HepG2 (cell line): Measurements from ENCODE around the gene DGAT2. TPM values are rescaled to one million over a fixed set of nuclear protein-coding genes. Genes with fewer than 3 reads are reported as not detected.

Experiments
- ATAC-seq: fragments of 200-7000 bp; cut with Tn5 transposase; 3 replicates; pipeline ENCODE4 v1.9.1; 2020; ENCODE audit warnings: mild to moderate bottlenecking, moderate library complexity
- BruUV-seq: library from RNA; stranded (reverse); fragments of 400-500 nt; replicated peaks from 2 replicates; lab custom pipeline; 2021; lab: Mats Ljungman, UMichigan
- CTCF ChIA-PET: fragments of 300-600 bp; formaldehyde crosslinking; extraction: SDS; loops from one replicate; lab custom pipeline; 2021; ENCODE audit warnings: low total read pairs, inconsistent platforms, low intra/inter-chr PET ratio; lab: Yijun Ruan, JAX
- POLR2A ChIA-PET: fragments of 350-600 bp; sonication (Branson Sonifier 250); formaldehyde crosslinking; loops from one replicate; lab custom pipeline; 2020; ENCODE audit warnings: antibody characterized with exemption, inconsistent platforms; lab: Yijun Ruan, JAX
- DNase-seq: peaks from one replicate; pipeline ENCODE4 v3.0.0-alpha.2; 2015; ENCODE audit warnings: low spot score
- FAIRE-seq: peaks from 3 replicates; lab custom pipeline; 2011; peaks lifted over from hg19 to GRCh38; lab: Jason Lieb, UNC
- H2AFZ ChIP-seq: one replicate; pipeline ENCODE4 v1.6.1; 2011; ENCODE audit warnings: low read length, inconsistent platforms
- H3K27ac ChIP-seq: fragments of 300-600 bp; 3 replicates; pipeline ENCODE4 v1.8.0; 2011; ENCODE audit warnings: mixed run types, mild to moderate bottlenecking, mixed read lengths, low read length, inconsistent platforms; ENCODE audit not compliant: insufficient read depth; ENCODE audit errors: extremely low read length
- H3K27me3 ChIP-seq, 2 experiments: fragments of 200-600 bp in 1 of 2; 2 replicates in 1 of 2; 3 replicates in 1 of 2; pipeline versions ENCODE4 v1.6.0 to v1.8.0; 2011; ENCODE audit warnings: low read length in 2 of 2, mild to moderate bottlenecking in 2 of 2, moderate library complexity in 2 of 2, inconsistent platforms in 1 of 2; ENCODE audit not compliant: insufficient read depth in 2 of 2, control insufficient read depth in 1 of 2
- H3K36me3 ChIP-seq, 2 experiments: fragments of 200-600 bp in 1 of 2; replicated peaks in 1 of 2; 2 replicates in 1 of 2; 3 replicates in 1 of 2; pipeline versions ENCODE4 v1.5.1 to v1.8.0; 2011; ENCODE audit warnings: low read length in 2 of 2, inconsistent platforms in 1 of 2; ENCODE audit not compliant: insufficient read depth in 2 of 2, control insufficient read depth in 1 of 2
- H3K4me1 ChIP-seq: 2 replicates; pipeline ENCODE4 v1.5.1; 2012; ENCODE audit warnings: low read length, inconsistent platforms; ENCODE audit not compliant: insufficient read depth
- H3K4me2 ChIP-seq: 2 replicates; pipeline ENCODE4 v1.6.0; 2011; ENCODE audit warnings: low read depth, low read length, inconsistent platforms
- H3K4me3 ChIP-seq, 3 experiments: fragments of 200-600 bp in 1 of 3; sonication (generic), shearing (Covaris generic) in 1 of 3; replicated peaks in 1 of 3; 2 replicates each; pipeline ENCODE4 v1.5.1; 2011 to 2016; ENCODE audit warnings: low read length in 3 of 3, inconsistent platforms in 2 of 3, low read depth in 2 of 3, mild to moderate bottlenecking in 2 of 3, control low read depth in 1 of 3, mixed read lengths in 1 of 3; ENCODE audit not compliant: insufficient read depth in 1 of 3
- H3K79me2 ChIP-seq: one replicate; pipeline ENCODE4 v1.6.1; 2011; ENCODE audit warnings: low read length, inconsistent platforms; ENCODE audit not compliant: insufficient read depth
- H3K9ac ChIP-seq: 2 replicates; pipeline ENCODE4 v1.6.0; 2011; ENCODE audit warnings: mild to moderate bottlenecking, low read depth, low read length, inconsistent platforms; ENCODE audit not compliant: insufficient read depth
- H3K9me3 ChIP-seq: 2 replicates; pipeline ENCODE4 v1.5.1; 2012; ENCODE audit warnings: mild to moderate bottlenecking, low read length
- H4K20me1 ChIP-seq: 2 replicates; pipeline ENCODE4 v1.6.0; 2011; ENCODE audit warnings: inconsistent platforms, mild to moderate bottlenecking, low read length, moderate library complexity; ENCODE audit not compliant: insufficient read depth
- HOXA9 ChIP-seq: sonication (generic); formaldehyde crosslinking; IDR thresholded peaks from 2 replicates; pipeline ENCODE4 v1.8.1; 2022; ENCODE audit warnings: missing genetic modification reagents, mild to moderate bottlenecking, moderate library complexity, borderline replicate concordance
- JARID2 ChIP-seq: sonication (generic); formaldehyde crosslinking; IDR thresholded peaks from 2 replicates; pipeline ENCODE4 v1.8.1; 2023; ENCODE audit warnings: missing genetic modification reagents, inconsistent platforms; ENCODE audit not compliant: insufficient replicate concordance
- KIAA2018 ChIP-seq: sonication (generic); formaldehyde crosslinking; IDR thresholded peaks from 2 replicates; pipeline ENCODE4 v1.5.0; 2020; ENCODE audit warnings: mild to moderate bottlenecking, missing genetic modification reagents, borderline replicate concordance
- NFKBIZ ChIP-seq: IDR thresholded peaks from 2 replicates; pipeline ENCODE4 v1.6.1; 2018; ENCODE audit warnings: missing genetic modification reagents, missing compliant biosample characterization
- TERF1 ChIP-seq: sonication (generic); formaldehyde crosslinking; IDR thresholded peaks from 2 replicates; pipeline ENCODE4 v1.8.0; 2022; ENCODE audit warnings: mild to moderate bottlenecking, missing genetic modification reagents, moderate library complexity
- WIZ ChIP-seq: sonication (generic); formaldehyde crosslinking; IDR thresholded peaks from 2 replicates; pipeline ENCODE4 v1.5.1; 2020; ENCODE audit warnings: mild to moderate bottlenecking, missing genetic modification reagents
- ZNF17 ChIP-seq: sonication (generic); formaldehyde crosslinking; IDR thresholded peaks from 2 replicates; pipeline ENCODE4 v1.5.0; 2020; ENCODE audit warnings: mild to moderate bottlenecking, missing genetic modification reagents
- ZNF230 ChIP-seq: sonication (generic); formaldehyde crosslinking; IDR thresholded peaks from 2 replicates; pipeline ENCODE4 v1.4.0; 2020; ENCODE audit warnings: mild to moderate bottlenecking, missing genetic modification reagents
- ZNF333 ChIP-seq: sonication (generic); formaldehyde crosslinking; IDR thresholded peaks from 2 replicates; pipeline ENCODE4 v1.4.0; 2020; ENCODE audit warnings: mild to moderate bottlenecking, missing genetic modification reagents, borderline replicate concordance
- ZNF451 ChIP-seq: sonication (generic); formaldehyde crosslinking; IDR thresholded peaks from 2 replicates; pipeline ENCODE4 v1.5.0; 2020; ENCODE audit warnings: mild to moderate bottlenecking, missing genetic modification reagents
- ZNF570 ChIP-seq: sonication (generic); formaldehyde crosslinking; IDR thresholded peaks from 2 replicates; pipeline ENCODE4 v1.4.0; 2020; ENCODE audit warnings: mild to moderate bottlenecking, missing genetic modification reagents, borderline replicate concordance
- ZNF574 ChIP-seq: sonication (generic); formaldehyde crosslinking; IDR thresholded peaks from 2 replicates; pipeline ENCODE4 v1.4.0; 2020; ENCODE audit warnings: missing genetic modification reagents
- ZNF792 ChIP-seq: IDR thresholded peaks from 2 replicates; pipeline ENCODE4 v1.6.1; 2016
- ZNF879 ChIP-seq: sonication (generic); formaldehyde crosslinking; IDR thresholded peaks from 2 replicates; pipeline ENCODE4 v1.8.1; 2023; ENCODE audit warnings: missing genetic modification reagents
- WGBS: methylation state at CpG from one replicate; pipeline ENCODE4 v1.1.6; 2017; ENCODE audit warnings: low lambda C conversion rate; 5-methylcytosine and 5-hydroxymethylcytosine counted together
- in situ Hi-C: cut with HindIII; loops from 2 replicates; pipeline ENCODE4 v1.10.0; 2017; ENCODE audit warnings: low pct_unique_long_range_greater_than_20kb; ENCODE audit not compliant: extremely low pct_ligation_motif_present
- intact Hi-C: fragments of 100-400 bp; cut with micrococcal nuclease; formaldehyde crosslinking; loops from one replicate; pipeline ENCODE4 v1.10.0; 2022; ENCODE audit not compliant: unreplicated experiment
- polyA plus RNA-seq, 8 experiments: library from polyadenylated mRNA; depleted of rRNA in 3 of 8; stranded (reverse) in 7 of 8; unstranded in 1 of 8; fragments of >200 nt; fragmentation: Illumina TruSeq in 4 of 8; extraction: Trizol in 4 of 8; gene quantifications; 2 replicates each; pipeline versions ENCODE4 v1.2.1 to v1.2.3, GENCODE V29; 2011 to 2016; ENCODE audit warnings: low read depth in 4 of 8, missing spikeins in 1 of 8, mixed read lengths in 1 of 8; ENCODE audit not compliant: insufficient read depth in 1 of 8
- total RNA-seq, 5 experiments: library from RNA; depleted of rRNA; stranded (reverse); fragments of >200 nt; fragmentation: Illumina TruSeq; extraction: Trizol; gene quantifications; 2 replicates each; pipeline ENCODE4 v1.2.3, GENCODE V29; 2016; ENCODE audit warnings: low read depth in 1 of 5

DGAT2 gene
- total and polyA plus RNA-seq, 2 of the 13 experiments (the other 11 are each of a cell fraction or from before 2014, with no cell fraction given), result 39.0 to 65.6 TPM

GRCh38 chr11:75737314-75737713 lies 31.3 kb upstream of the DGAT2 start:
- CTCF ChIA-PET, result no interaction called here
- BruUV-seq, result no TSS peak
- no peak for TF ChIP-seq ZNF451 (CRISPR knock-in tag)
- no peak for TF ChIP-seq KIAA2018 (CRISPR knock-in tag)
- TF ChIP-seq ZNF574, result no peak
- TF ChIP-seq ZNF570 (CRISPR knock-in tag), result no peak
- no peak for TF ChIP-seq WIZ (CRISPR knock-in tag)
- no peak for TF ChIP-seq JARID2 (CRISPR knock-in tag)
- TF ChIP-seq ZNF879 (CRISPR knock-in tag), result no peak
- no peak for TF ChIP-seq ZNF230 (CRISPR knock-in tag)
- TF ChIP-seq NFKBIZ (CRISPR knock-in tag), result no peak
- TF ChIP-seq ZNF792 (CRISPR knock-in tag), result no peak
- no peak for TF ChIP-seq ZNF333 (CRISPR knock-in tag)
- no peak for TF ChIP-seq HOXA9 (CRISPR knock-in tag)
- TF ChIP-seq TERF1 (CRISPR knock-in tag), result no peak
- no peak for TF ChIP-seq ZNF17 (CRISPR knock-in tag)

More at GRCh38 chr11:75737314-75737713, 31.3 kb upstream of the DGAT2 start:
- Histone ChIP-seq H3K9ac (no peak overlapping the region), H3K27me3 (no peaks in the 10 kb centered on the region), H2AFZ (no peak overlapping the region), H3K27ac (no peak overlapping the region), H4K20me1 (no peaks in the 10 kb centered on the region), H3K4me1 (peaks cover 39% of the 10 kb centered on the region), H3K4me2 (no peak overlapping the region), H3K36me3 (no peaks in the 10 kb centered on the region), H3K4me3 (no peak overlapping the region), H3K9me3 (no peaks in the 10 kb centered on the region), H3K79me2 (no peaks in the 10 kb centered on the region)
- WGBS, result 41% methylated on average over 3 of the region's 6 CpGs
- FAIRE-seq (no peak), DNase-seq (no peak), ATAC-seq (no peak)
- intact Hi-C loops (no loop called here), in situ Hi-C loops (no loop called here)
- POLR2A ChIA-PET, result no interaction called here
